Neutrophil (primary cell): ENCODE measurements around the gene NDUFV1.

ENCODE experiments used
- H3K27ac ChIP-seq: fragments of 200-600 bp; sonication (generic); 2 replicates; pipeline ENCODE4 v1.5.1; 2016; ENCODE audit warnings: mild to moderate bottlenecking, moderate library complexity
- H3K27me3 ChIP-seq: fragments of 200-600 bp; sonication (generic); 2 replicates; pipeline ENCODE4 v1.6.0; 2016; ENCODE audit warnings: mild to moderate bottlenecking
- H3K36me3 ChIP-seq: fragments of 200-600 bp; sonication (generic); 2 replicates; pipeline ENCODE4 v1.5.1; 2017
- H3K4me1 ChIP-seq, 2 experiments: fragments of 200-600 bp in 1 of 2; sonication (generic) in 1 of 2; 1 replicate in 1 of 2; 2 replicates in 1 of 2; pipeline versions ENCODE4 v1.5.1 to v1.6.1; 2013 to 2016; ENCODE audit warnings: low read depth in 1 of 2, low read length in 1 of 2, mild to moderate bottlenecking in 1 of 2, moderate library complexity in 1 of 2; ENCODE audit not compliant: control insufficient read depth in 1 of 2, insufficient read depth in 1 of 2
- H3K4me3 ChIP-seq, 2 experiments: fragments of 200-600 bp in 1 of 2; sonication (generic) in 1 of 2; 1 replicate in 1 of 2; 2 replicates in 1 of 2; pipeline ENCODE4 v1.5.1; 2013 to 2016; ENCODE audit warnings: low read depth in 1 of 2, low read length in 1 of 2, mild to moderate bottlenecking in 1 of 2, moderate library complexity in 1 of 2
- H3K9me3 ChIP-seq: fragments of 200-600 bp; sonication (generic); 2 replicates; pipeline ENCODE4 v1.5.1; 2016
- CTCF ChIP-seq: fragments of 200-600 bp; sonication (generic); IDR thresholded peaks from 2 replicates; pipeline ENCODE4 v1.5.1; 2016; ENCODE audit warnings: antibody characterized with exemption

Gene NDUFV1

DNA sequence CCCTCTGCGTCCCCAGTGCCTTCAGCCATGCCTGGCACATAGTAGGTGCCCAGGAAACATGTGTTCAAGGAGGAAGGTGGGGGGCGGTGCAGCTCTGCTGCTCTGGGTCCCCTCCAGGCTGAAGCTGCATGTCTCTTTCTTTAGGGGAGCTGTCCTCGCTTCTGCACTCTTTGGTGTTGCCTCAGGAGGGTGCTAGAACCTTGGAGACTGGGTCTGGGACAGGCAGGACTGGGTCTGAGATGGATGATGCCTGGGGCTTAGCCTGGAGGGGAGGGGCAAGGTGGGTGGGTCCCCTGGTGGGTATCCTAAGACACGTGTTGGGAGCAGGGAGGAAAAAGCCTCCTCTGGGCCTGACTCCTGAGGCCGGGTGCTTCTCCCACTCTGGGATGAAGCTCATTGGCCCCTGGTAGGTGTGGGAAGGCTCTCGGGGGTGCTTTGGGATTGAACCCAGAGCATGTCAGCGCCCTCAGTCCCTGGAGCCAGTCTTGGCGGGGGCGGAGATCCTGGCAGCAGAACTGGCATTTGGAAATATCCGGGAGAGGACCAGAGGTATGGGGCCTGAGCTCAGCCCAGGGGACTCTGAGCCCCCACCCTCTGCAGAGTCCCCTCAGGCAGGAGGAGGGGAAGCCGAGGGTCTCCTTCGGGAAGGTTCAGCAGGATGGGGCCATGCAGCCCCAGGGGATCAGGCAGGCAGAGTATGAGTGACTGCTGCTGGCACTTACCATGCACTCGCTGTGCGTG lies 29.8 kb upstream of the NDUFV1 start:
- peaks cover 40% of the 10 kb centered on the region for H3K27me3 ChIP-seq
- H3K4me3 ChIP-seq = no peak overlapping the region
- H3K4me1 ChIP-seq = peaks cover 0 to 6% of the 10 kb centered on the region in 2 experiments

GRCh38 chr11:67577951-67578350 lies 28.8 kb upstream of the NDUFV1 start:
- Histone ChIP-seq H3K4me3 (no peak overlapping the region), H3K27me3 (peaks cover 37% of the 10 kb centered on the region), H3K4me1 (peaks cover 0 to 17% of the 10 kb centered on the region in 2 experiments)

More for the DNA sequence above, 29.8 kb upstream of the NDUFV1 start:
- no peaks in the 10 kb centered on the region for H3K36me3 ChIP-seq
- no peak overlapping the region for H3K27ac ChIP-seq
- no peaks in the 10 kb centered on the region for H3K9me3 ChIP-seq
- TF ChIP-seq CTCF = no peak

GRCh38 chr11:67581469-67581868 lies 25.3 kb upstream of the NDUFV1 start:
- no peak for TF ChIP-seq CTCF
- peaks cover 37% of the 10 kb centered on the region for H3K27me3 ChIP-seq
- H3K4me3 ChIP-seq = no peak overlapping the region
- peaks cover 5 to 30% of the 10 kb centered on the region in 2 experiments for H3K4me1 ChIP-seq
- H3K27ac ChIP-seq = no peak overlapping the region
- H3K9me3 ChIP-seq = no peaks in the 10 kb centered on the region
- H3K36me3 ChIP-seq = peaks cover 7% of the 10 kb centered on the region

More at GRCh38 chr11:67577951-67578350, 28.8 kb upstream of the NDUFV1 start:
- Histone ChIP-seq H3K36me3 (no peaks in the 10 kb centered on the region), H3K9me3 (no peaks in the 10 kb centered on the region), H3K27ac (no peak overlapping the region)
- no peak for TF ChIP-seq CTCF

GRCh38 chr11:67582011-67582410 lies 24.7 kb upstream of the NDUFV1 start:
- Histone ChIP-seq H3K27ac (no peak overlapping the region), H3K36me3 (peaks cover 7% of the 10 kb centered on the region), H3K4me3 (no peak overlapping the region), H3K27me3 (peaks cover 37% of the 10 kb centered on the region), H3K9me3 (no peaks in the 10 kb centered on the region), H3K4me1 (peaks cover 5 to 30% of the 10 kb centered on the region in 2 experiments)
- no peak for TF ChIP-seq CTCF

GRCh38 chr11:67583247-67584204 lies 23.2 kb upstream of the NDUFV1 start, which contains the start of gene GSTP1:
GSTP1 (plus strand) TSS chr11:67583812; CDS start chr11:67583844, 32 bp downstream.
- peak within 1 kb of the TSS; percentile 56 for H3K27ac ChIP-seq
- peak; percentile 28 for TF ChIP-seq CTCF
- H3K4me1 ChIP-seq = peaks cover 5 to 30% of the 10 kb centered on the region in 2 experiments
- peaks cover 7% of the 10 kb centered on the region for H3K36me3 ChIP-seq
- H3K4me3 ChIP-seq = peak within 1 kb of the TSS; percentile 59 to 64
- peaks cover 24% of the 10 kb centered on the region for H3K27me3 ChIP-seq
- no peaks in the 10 kb centered on the region for H3K9me3 ChIP-seq
